ENCODE results near the gene DUS4L. TPM values are rescaled to one million over a fixed set of nuclear protein-coding genes. Genes with fewer than 3 reads are reported as not detected.

Gene DUS4L
- polyA plus RNA-seq, 1 experiment: 2.2 TPM

GRCh38 chr7:107564553-107565298 lies 955 bp downstream of the DUS4L start:
- peak; percentile 59 for DNase-seq (ENCODE audit: low read depth)
- POLR2A ChIA-PET: interaction anchor here (1.4 kb wide), 1 partner anchor 396 kb away, joined by 4 read pairs; the partner anchor contains the start of gene HBP1
- Histone ChIP-seq H3K36me3 (ENCODE audit: control insufficient read depth, insufficient read depth, low read length) (no peaks in the 10 kb centered on the region), H3K27me3 (ENCODE audit: control insufficient read depth, insufficient read depth, low read length) (no peaks in the 10 kb centered on the region), H3K4me3 (ENCODE audit: low read depth, low read length) (peak overlapping the region; percentile 92)
- TF ChIP-seq CTCF (IDR thresholded peaks at IDR 0.05; ENCODE audit: insufficient read depth, low read depth, low read length): no peak
- CTCF ChIA-PET: interaction anchor here (0.6 to 1.6 kb wide), 9 partner anchors 11 to 912 kb away, joined by 3 to 5 read pairs (median 3); no protein-coding TSS in a partner anchor

GRCh38 chr7:107570298-107570697 lies 6.5 kb downstream of the DUS4L start:
- ChIA-PET POLR2A (no interaction called here), CTCF (no interaction called here)
- DNase-seq (ENCODE audit: low read depth): no peak
- no peaks in the 10 kb centered on the region for H3K27me3 ChIP-seq (ENCODE audit: control insufficient read depth, insufficient read depth, low read length)
- no peak for TF ChIP-seq CTCF (IDR thresholded peaks at IDR 0.05; ENCODE audit: insufficient read depth, low read depth, low read length)
- no peak overlapping the region for H3K4me3 ChIP-seq (ENCODE audit: low read depth, low read length)
- H3K36me3 ChIP-seq (ENCODE audit: control insufficient read depth, insufficient read depth, low read length): no peaks in the 10 kb centered on the region

- CTCF ChIA-PET: no interaction called here
- Histone ChIP-seq H3K36me3 (ENCODE audit: control insufficient read depth, insufficient read depth, low read length) (no peaks in the 10 kb centered on the region), H3K27me3 (ENCODE audit: control insufficient read depth, insufficient read depth, low read length) (no peaks in the 10 kb centered on the region), H3K4me3 (ENCODE audit: low read depth, low read length) (no peak overlapping the region)
- no peak for DNase-seq (ENCODE audit: low read depth)
- POLR2A ChIA-PET: no interaction called here
- no peak for TF ChIP-seq CTCF (IDR thresholded peaks at IDR 0.05; ENCODE audit: insufficient read depth, low read depth, low read length)
These were observed 9.8 kb downstream of the DUS4L start for GRCh38 chr7:107573537-107573936.

GRCh38 chr7:107579554-107579884 lies 15.7 kb downstream of the DUS4L start:
- Histone ChIP-seq H3K27me3 (ENCODE audit: control insufficient read depth, insufficient read depth, low read length) (no peaks in the 10 kb centered on the region), H3K36me3 (ENCODE audit: control insufficient read depth, insufficient read depth, low read length) (no peaks in the 10 kb centered on the region), H3K4me3 (ENCODE audit: low read depth, low read length) (peak overlapping the region; percentile 69)
- TF ChIP-seq CTCF (IDR thresholded peaks at IDR 0.05; ENCODE audit: insufficient read depth, low read depth, low read length): no peak
- ChIA-PET POLR2A (no interaction called here), CTCF (interaction anchor here (1.4 kb wide), 1 partner anchor 117 kb away, joined by 3 read pairs; no protein-coding TSS in a partner anchor)
- DNase-seq (ENCODE audit: low read depth): no peak

GRCh38 chr7:107579885-107580715 lies 16.3 kb downstream of the DUS4L start, which contains the start of gene BCAP29:
Gene BCAP29 (plus strand): TSS chr7:107580246. CDS start chr7:107580773, 527 bp downstream.
- H3K36me3 ChIP-seq (ENCODE audit: control insufficient read depth, insufficient read depth, low read length): no peaks in the 10 kb centered on the region
- H3K4me3 ChIP-seq (ENCODE audit: low read depth, low read length): peak within 1 kb of the TSS; percentile 69
- TF ChIP-seq CTCF (IDR thresholded peaks at IDR 0.05; ENCODE audit: insufficient read depth, low read depth, low read length): peak; percentile 23; the same call in 1 of the 2 replicates
- DNase-seq (ENCODE audit: low read depth): no peak
- ChIA-PET POLR2A (no interaction called here), CTCF (interaction anchor here (0.7 to 1.4 kb wide), 2 partner anchors 117 to 147 kb away, joined by 3 read pairs; no protein-coding TSS in a partner anchor)
- no peaks in the 10 kb centered on the region for H3K27me3 ChIP-seq (ENCODE audit: control insufficient read depth, insufficient read depth, low read length)

Data from BJ (cell line).